Thyroid gland (tissue), 4 donors: ENCODE results near the gene GPC1. TPM values are rescaled to one million over a fixed set of nuclear protein-coding genes. Genes with fewer than 3 reads are reported as not detected.

Experiments used
- DNase-seq, 2 donors: peaks; one replicate each; pipeline ENCODE4 v3.0.0-alpha.2; 2019
- H3K27ac ChIP-seq, 3 donors: fragments of 200-600 bp; sonication (generic); 1 replicate in 2 of 3; 2 replicates in 1 of 3; pipeline ENCODE4 v1.5.1; 2016 to 2019; ENCODE audit warnings: mild to moderate bottlenecking in 1 of 3, moderate library complexity in 1 of 3
- H3K27me3 ChIP-seq: fragments of 200-600 bp; sonication (generic); one replicate; pipeline ENCODE4 v1.5.1; 2019
- H3K36me3 ChIP-seq, 2 donors: fragments of 200-600 bp; sonication (generic); one replicate each; pipeline ENCODE4 v1.5.1; 2016 to 2019
- H3K4me1 ChIP-seq, 2 donors: fragments of 200-600 bp; sonication (generic); one replicate each; pipeline ENCODE4 v1.5.1; 2017 to 2019
- H3K4me3 ChIP-seq, 3 donors: fragments of 200-600 bp; sonication (generic); replicated peaks in 1 of 3; 1 replicate in 2 of 3; 2 replicates in 1 of 3; pipeline ENCODE4 v1.5.1; 2016; ENCODE audit warnings: mild to moderate bottlenecking in 1 of 3
- H3K9me3 ChIP-seq: fragments of 200-600 bp; sonication (generic); one replicate; pipeline ENCODE4 v1.5.1; 2017
- CTCF ChIP-seq, 6 experiments: fragments of 200-600 bp in 3 of 6; fragments of 450-650 bp in 3 of 6; sonication (generic) in 3 of 6; IDR thresholded peaks; one replicate each; pipeline ENCODE4 v1.5.1; 2016 to 2019; ENCODE audit warnings: antibody characterized with exemption in 6 of 6, mild to moderate bottlenecking in 2 of 6, inconsistent platforms in 1 of 6, moderate library complexity in 1 of 6
- POLR2A ChIP-seq, 2 donors: fragments of 450-650 bp; IDR thresholded peaks; one replicate each; pipeline ENCODE4 v1.6.1; 2017; ENCODE audit warnings: antibody characterized with exemption in 2 of 2, mild to moderate bottlenecking in 2 of 2, moderate library complexity in 1 of 2
- WGBS, 2 donors: methylation state at CpG; one replicate each; pipeline ENCODE4 v1.1.5; 2017; 5-methylcytosine and 5-hydroxymethylcytosine counted together
- intact Hi-C: fragments of 100-400 bp; cut with DNase I; formaldehyde crosslinking; loops from one replicate; pipeline ENCODE4 v1.15.1; 2023
- total RNA-seq, 4 donors: library from RNA; depleted of rRNA; stranded (reverse); fragments of >200 nt; gene quantifications; one replicate each; pipeline ENCODE4 v1.2.3, GENCODE V29; 2016

Gene GPC1
- total RNA-seq, 4 donors from 2014 or later: 14.1 to 35.5 (median 26.8) TPM

DNA sequence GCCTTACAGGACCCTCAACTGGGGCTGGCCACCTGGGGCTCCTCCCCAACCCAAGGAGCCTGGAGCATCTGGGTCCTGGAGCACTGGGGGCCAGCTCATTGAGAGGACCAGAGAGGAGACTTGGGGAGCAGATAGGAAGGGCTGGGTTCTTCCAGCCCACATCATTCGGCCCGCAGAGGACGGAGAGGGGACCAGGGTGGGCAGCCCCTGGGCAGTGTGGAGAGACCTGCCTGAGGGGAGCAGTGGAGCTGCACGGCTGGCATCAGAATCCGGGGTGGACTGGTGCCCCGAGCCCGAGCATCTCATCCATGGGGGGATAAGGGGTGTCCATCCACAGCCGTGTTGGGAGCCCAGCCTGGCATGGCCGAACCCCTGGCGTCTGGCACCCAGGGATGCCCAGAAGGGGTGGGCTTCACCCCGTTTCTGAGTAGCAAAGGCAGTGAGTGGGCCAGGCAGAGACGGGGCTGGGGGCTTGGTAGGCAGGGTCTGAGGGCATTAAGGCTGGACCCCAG, 11.3 kb downstream of the GPC1 start:
- H3K36me3 ChIP-seq: no peaks in the 10 kb centered on the region
- H3K27ac ChIP-seq: no peak overlapping the region
- no peaks in the 10 kb centered on the region for H3K27me3 ChIP-seq
- H3K9me3 ChIP-seq: no peaks in the 10 kb centered on the region
- peaks cover 0 to 2% of the 10 kb centered on the region in 2 donors for H3K4me1 ChIP-seq
- no peak overlapping the region for H3K4me3 ChIP-seq
- 81 to 98% methylated on average over 8 to 12 of the region's 12 CpGs for WGBS, 2 donors
- TF ChIP-seq POLR2A (IDR thresholded peaks at IDR 0.05): no peak
- TF ChIP-seq CTCF (IDR thresholded peaks at IDR 0.05): no peak
- no peak for DNase-seq
- intact Hi-C loops: no loop called here

- no peaks in the 10 kb centered on the region for H3K9me3 ChIP-seq
- WGBS, 2 donors: 83 to 84% methylated on average over 22 of the region's 22 CpGs
- DNase-seq: no peak
- H3K27me3 ChIP-seq: no peaks in the 10 kb centered on the region
- H3K4me3 ChIP-seq: no peak overlapping the region
- TF ChIP-seq POLR2A (IDR thresholded peaks at IDR 0.05) (no peak), CTCF (IDR thresholded peaks at IDR 0.05) (no peak)
- H3K36me3 ChIP-seq: no peaks in the 10 kb centered on the region
- no peak overlapping the region for H3K27ac ChIP-seq
- intact Hi-C loops: no loop called here
- H3K4me1 ChIP-seq: peaks cover 0 to 8% of the 10 kb centered on the region in 2 donors
Observed at GRCh38 chr2:240447331-240447730, 11.9 kb downstream of the GPC1 start.

DNA sequence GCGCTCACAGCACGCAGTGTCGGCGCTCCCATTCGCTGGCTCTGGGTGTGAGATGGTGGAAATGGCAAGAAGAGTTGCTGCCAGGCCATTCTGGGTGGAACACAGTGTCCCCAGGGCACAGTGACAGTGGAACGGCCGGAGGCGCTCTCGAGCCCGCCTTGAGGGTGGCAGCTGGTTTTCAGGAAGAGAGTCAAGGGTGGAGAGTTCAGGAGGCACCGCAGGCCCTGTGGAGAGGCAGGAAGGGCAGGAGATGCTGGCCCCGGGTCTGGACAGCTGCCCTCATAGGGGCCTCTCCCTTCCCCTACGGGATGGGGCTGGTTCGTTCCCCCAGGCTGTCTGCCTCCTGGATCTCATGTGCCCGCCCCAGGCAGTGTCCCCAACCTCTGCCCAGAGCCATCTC, 12.5 kb downstream of the GPC1 start:
- no peak for DNase-seq
- WGBS, 2 donors: 78 to 82% methylated on average over 13 of the region's 15 CpGs
- no peak overlapping the region for H3K27ac ChIP-seq

GRCh38 chr2:240448387-240449274, 13.2 kb downstream of the GPC1 start:
- Histone ChIP-seq H3K36me3 (no peaks in the 10 kb centered on the region), H3K27me3 (no peaks in the 10 kb centered on the region), H3K27ac (no peak overlapping the region), H3K4me3 (no peak overlapping the region), H3K4me1 (peaks cover 0 to 12% of the 10 kb centered on the region in 2 donors), H3K9me3 (no peaks in the 10 kb centered on the region)
- intact Hi-C loops: no loop called here
- TF ChIP-seq CTCF (IDR thresholded peaks at IDR 0.05) (no peak), POLR2A (IDR thresholded peaks at IDR 0.05) (no peak)
- DNase-seq: no peak
- 97% methylated on average over 12 of the region's 23 CpGs; no CpG with 5 or more reads in 1 of the 2 donors for WGBS, 2 donors

More for the DNA sequence above, 12.5 kb downstream of the GPC1 start:
- Histone ChIP-seq H3K4me1 (peaks cover 0 to 9% of the 10 kb centered on the region in 2 donors), H3K9me3 (no peaks in the 10 kb centered on the region), H3K27me3 (no peaks in the 10 kb centered on the region), H3K36me3 (no peaks in the 10 kb centered on the region), H3K4me3 (no peak overlapping the region)
- intact Hi-C loops: no loop called here
- TF ChIP-seq CTCF (IDR thresholded peaks at IDR 0.05) (no peak), POLR2A (IDR thresholded peaks at IDR 0.05) (no peak)
